Activated naive CD4-positive, alpha-beta T cell treated with anti-CD3 and anti-CD28 coated beads, Interleukin-2, amount 50 U/mL, for 72 hours (primary cell): ENCODE measurements around the gene ZFP57. TPM values are rescaled to one million over a fixed set of nuclear protein-coding genes. Genes with fewer than 3 reads are reported as not detected.
A peak's percentile ranks its signal among the peaks of the same experiment; 100 is the strongest.
"Not testable (repeated sequence)": the region's sequence is repeated elsewhere in the genome, so short reads cannot be mapped to it uniquely, and the experiment has no call there.

Source experiments
- ATAC-seq, 2 donors: fragments of 150-1000 bp; cut with Tn5 transposase; 2 replicates each; pipeline ENCODE4 v1.10.0; 2021; ENCODE audit warnings: mild to moderate bottlenecking in 2 of 2, moderate library complexity in 2 of 2
- DNase-seq, 2 donors: peaks; one replicate each; pipeline ENCODE4 v3.0.0; 2021 to 2022; ENCODE audit warnings: low spot score in 2 of 2
- H3K27ac Mint-ChIP-seq, 2 donors: one replicate each; pipeline ENCODE4 v1.8.0; 2022; ENCODE audit warnings: mild to moderate bottlenecking in 2 of 2, mixed read lengths in 2 of 2
- H3K36me3 Mint-ChIP-seq, 2 donors: one replicate each; pipeline ENCODE4 v1.8.0; 2022; ENCODE audit warnings: mixed read lengths in 2 of 2
- H3K9me3 Mint-ChIP-seq, 2 donors: one replicate each; pipeline ENCODE4 v1.8.0; 2022; ENCODE audit warnings: mixed read lengths in 2 of 2
- total RNA-seq, 2 donors: library from RNA; stranded (reverse); gene quantifications; one replicate each; pipeline ENCODE4 v1.2.3, GENCODE V29; 2022

ZFP57 gene
- total RNA-seq, 2 donors from 2014 or later, result 5.9 TPM; not detected in 1

GRCh38 chr6:29667158-29667557 lies 13.8 kb downstream of the ZFP57 start:
- no peaks in the 10 kb centered on the region for H3K36me3 Mint-ChIP-seq
- no peaks in the 10 kb centered on the region for H3K9me3 Mint-ChIP-seq
- DNase-seq, result no peak
- H3K27ac Mint-ChIP-seq, result no peak overlapping the region
- ATAC-seq, result no peak

GRCh38 chr6:29666826-29667130 lies 14.2 kb downstream of the ZFP57 start:
- Mint-ChIP-seq H3K9me3 (no peaks in the 10 kb centered on the region), H3K36me3 (no peaks in the 10 kb centered on the region)
- ATAC-seq, result no peak

GRCh38 chr6:29665942-29666825 lies 14.8 kb downstream of the ZFP57 start:
- H3K9me3 Mint-ChIP-seq, result no peaks in the 10 kb centered on the region
- DNase-seq (no peak), ATAC-seq (no peak)
- no peak overlapping the region for H3K27ac Mint-ChIP-seq
- no peaks in the 10 kb centered on the region for H3K36me3 Mint-ChIP-seq

More at GRCh38 chr6:29666826-29667130, 14.2 kb downstream of the ZFP57 start:
- no peak for DNase-seq
- H3K27ac Mint-ChIP-seq, result no peak overlapping the region

- ATAC-seq, result no peak
- Mint-ChIP-seq H3K27ac (no peak overlapping the region), H3K9me3 (no peaks in the 10 kb centered on the region), H3K36me3 (no peaks in the 10 kb centered on the region)
- DNase-seq, result no peak
Measured at GRCh38 chr6:29663300-29664042, 17.5 kb downstream of the ZFP57 start.

- not testable (repeated sequence) for H3K27ac Mint-ChIP-seq, DNase-seq, H3K36me3 Mint-ChIP-seq, ATAC-seq, H3K9me3 Mint-ChIP-seq
Measured at GRCh38 chr6:29661502-29662141, 19.3 kb downstream of the ZFP57 start.

GRCh38 chr6:29661071-29661470 lies 19.9 kb downstream of the ZFP57 start:
- Mint-ChIP-seq H3K9me3 (no peaks in the 10 kb centered on the region), H3K27ac (no peak overlapping the region), H3K36me3 (no peaks in the 10 kb centered on the region)
- ATAC-seq (no peak), DNase-seq (no peak)

GRCh38 chr6:29656798-29657197 lies 24.2 kb downstream of the ZFP57 start, which contains the start of gene MOG:
Gene MOG (plus strand): TSS chr6:29657092. CDS start chr6:29657210, 118 bp downstream.
- no peaks in the 10 kb centered on the region for H3K9me3 Mint-ChIP-seq
- ATAC-seq, result no peak
- H3K27ac Mint-ChIP-seq, result no peak within 1 kb of the TSS
- H3K36me3 Mint-ChIP-seq, result no peaks in the 10 kb centered on the region
- DNase-seq, result no peak

GRCh38 chr6:29656157-29656556 lies 24.8 kb downstream of the ZFP57 start:
- DNase-seq (no peak), ATAC-seq (no peak)
- H3K36me3 Mint-ChIP-seq, result no peaks in the 10 kb centered on the region
- no peaks in the 10 kb centered on the region for H3K9me3 Mint-ChIP-seq
- no peak overlapping the region for H3K27ac Mint-ChIP-seq

- Mint-ChIP-seq H3K36me3 (no peaks in the 10 kb centered on the region), H3K9me3 (no peaks in the 10 kb centered on the region), H3K27ac (no peak overlapping the region)
- DNase-seq, result no peak
- no peak for ATAC-seq
Measured at GRCh38 chr6:29655658-29656057, 25.3 kb downstream of the ZFP57 start.

- ATAC-seq, result no peak
- DNase-seq, result peak in 1 of 2 donors; percentile 42
- no peaks in the 10 kb centered on the region for H3K36me3 Mint-ChIP-seq
- H3K27ac Mint-ChIP-seq, result no peak overlapping the region
- no peaks in the 10 kb centered on the region for H3K9me3 Mint-ChIP-seq
Measured at GRCh38 chr6:29653452-29654038, 27.4 kb downstream of the ZFP57 start.

- ATAC-seq (no peak), DNase-seq (no peak)
- no peaks in the 10 kb centered on the region for H3K9me3 Mint-ChIP-seq
Measured at GRCh38 chr6:29652198-29652584, 28.8 kb downstream of the ZFP57 start.

GRCh38 chr6:29651413-29652197 lies 29.3 kb downstream of the ZFP57 start:
- H3K9me3 Mint-ChIP-seq, result no peaks in the 10 kb centered on the region
- no peak for DNase-seq
- ATAC-seq, result no peak

More at GRCh38 chr6:29652198-29652584, 28.8 kb downstream of the ZFP57 start:
- H3K36me3 Mint-ChIP-seq, result no peaks in the 10 kb centered on the region
- H3K27ac Mint-ChIP-seq, result no peak overlapping the region

GRCh38 chr6:29649701-29650673 lies 31.0 kb downstream of the ZFP57 start:
- ATAC-seq (peak; percentile 97 to 98), DNase-seq (peak; percentile 95 to 97)
- Mint-ChIP-seq H3K36me3 (no peaks in the 10 kb centered on the region), H3K27ac (peak overlapping the region; percentile 91 to 99), H3K9me3 (no peaks in the 10 kb centered on the region)

More at GRCh38 chr6:29651413-29652197, 29.3 kb downstream of the ZFP57 start:
- Mint-ChIP-seq H3K27ac (no peak overlapping the region), H3K36me3 (no peaks in the 10 kb centered on the region)

GRCh38 chr6:29647927-29648642 lies 32.9 kb downstream of the ZFP57 start:
- no peak for ATAC-seq
- Mint-ChIP-seq H3K27ac (no peak overlapping the region), H3K9me3 (no peaks in the 10 kb centered on the region), H3K36me3 (no peaks in the 10 kb centered on the region)
- no peak for DNase-seq
